H9 (cell line): ENCODE data around the gene DHRS13. TPM values are rescaled to one million over a fixed set of nuclear protein-coding genes. Genes with fewer than 3 reads are reported as not detected.

Source experiments
- DNase-seq: peaks from one replicate; pipeline ENCODE4 v3.0.0-alpha.2; 2017
- H2AFZ ChIP-seq: one replicate; pipeline ENCODE4 v1.6.1; 2013; ENCODE audit warnings: mild to moderate bottlenecking, low read length, control low read depth, moderate library complexity
- H2AK5ac ChIP-seq: 2 replicates; pipeline ENCODE4 v1.6.1; 2013; ENCODE audit warnings: low read length, control low read depth, mixed read lengths; ENCODE audit not compliant: insufficient read length
- H2BK120ac ChIP-seq: one replicate; pipeline ENCODE4 v1.6.1; 2013; ENCODE audit warnings: low read depth, mild to moderate bottlenecking, low read length, control low read depth, inconsistent platforms; ENCODE audit not compliant: poor library complexity, severe bottlenecking
- H2BK12ac ChIP-seq: 2 replicates; pipeline ENCODE4 v1.6.1; 2013; ENCODE audit warnings: low read length, control low read depth, mixed read lengths, low read depth; ENCODE audit not compliant: insufficient read length
- H2BK15ac ChIP-seq: 2 replicates; pipeline ENCODE4 v1.6.1; 2013; ENCODE audit warnings: low read depth, low read length, control low read depth
- H2BK20ac ChIP-seq: one replicate; pipeline ENCODE4 v1.6.1; 2013; ENCODE audit warnings: low read depth, mild to moderate bottlenecking, low read length, control low read depth, inconsistent platforms; ENCODE audit not compliant: poor library complexity, severe bottlenecking
- H2BK5ac ChIP-seq: 2 replicates; pipeline ENCODE4 v1.6.1; 2013; ENCODE audit warnings: low read length, control low read depth, mixed read lengths; ENCODE audit not compliant: insufficient read length
- H3K14ac ChIP-seq: 2 replicates; pipeline ENCODE4 v1.6.1; 2013; ENCODE audit warnings: low read length, control low read depth; ENCODE audit not compliant: insufficient read depth
- H3K18ac ChIP-seq: 2 replicates; pipeline ENCODE4 v1.6.1; 2013; ENCODE audit warnings: low read depth, mild to moderate bottlenecking, mixed read lengths, low read length, control low read depth; ENCODE audit not compliant: insufficient read length
- H3K23ac ChIP-seq: 2 replicates; pipeline ENCODE4 v1.6.1; 2013; ENCODE audit warnings: low read length, control low read depth, mixed read lengths, low read depth; ENCODE audit not compliant: insufficient read length
- H3K23me2 ChIP-seq: 2 replicates; pipeline ENCODE4 v1.6.1; 2013; ENCODE audit warnings: low read depth, mild to moderate bottlenecking, mixed read lengths, low read length, control low read depth; ENCODE audit not compliant: insufficient read length, poor library complexity, severe bottlenecking
- H3K27ac ChIP-seq: 2 replicates; pipeline ENCODE4 v1.5.1; 2013; ENCODE audit warnings: low read length, control low read depth, mixed read lengths, low read depth; ENCODE audit not compliant: insufficient read length
- H3K27me3 ChIP-seq: 2 replicates; pipeline ENCODE4 v1.6.1; 2013; ENCODE audit warnings: low read length, control low read depth, inconsistent platforms; ENCODE audit not compliant: insufficient read depth
- H3K4ac ChIP-seq: 2 replicates; pipeline ENCODE4 v1.6.1; 2013; ENCODE audit warnings: low read depth, mild to moderate bottlenecking, control low read depth, inconsistent platforms, low read length, moderate library complexity
- H3K4me1 ChIP-seq: 2 replicates; pipeline ENCODE4 v1.6.1; 2013; ENCODE audit warnings: low read length, control low read depth, inconsistent platforms; ENCODE audit not compliant: insufficient read depth
- H3K4me2 ChIP-seq: 2 replicates; pipeline ENCODE4 v1.6.1; 2013; ENCODE audit warnings: low read length, control low read depth, mixed read lengths; ENCODE audit not compliant: insufficient read length, insufficient read depth
- H3K56ac ChIP-seq: 2 replicates; pipeline ENCODE4 v1.6.1; 2013; ENCODE audit warnings: low read depth, mild to moderate bottlenecking, mixed read lengths, low read length, control low read depth; ENCODE audit not compliant: insufficient read length
- H3K79me1 ChIP-seq: 2 replicates; pipeline ENCODE4 v1.6.1; 2013; ENCODE audit warnings: low read depth, mild to moderate bottlenecking, moderate library complexity, low read length, control low read depth, inconsistent platforms; ENCODE audit not compliant: insufficient read depth, poor library complexity, severe bottlenecking
- H3K79me2 ChIP-seq: 2 replicates; pipeline ENCODE4 v1.6.1; 2013; ENCODE audit warnings: low read length, control low read depth, inconsistent platforms; ENCODE audit not compliant: insufficient read depth
- H3K9ac ChIP-seq: 2 replicates; pipeline ENCODE4 v1.6.1; 2013; ENCODE audit warnings: low read length, control low read depth, mixed read lengths; ENCODE audit not compliant: insufficient read length; ENCODE audit errors: extremely low read depth
- H3K9me3 ChIP-seq: one replicate; pipeline ENCODE4 v1.6.1; 2013; ENCODE audit warnings: low read depth, low read length, inconsistent platforms; ENCODE audit not compliant: control insufficient read depth
- H3T11ph ChIP-seq: one replicate; pipeline ENCODE4 v1.6.1; 2013; ENCODE audit warnings: mild to moderate bottlenecking, low read length, control low read depth, inconsistent platforms
- H4K20me1 ChIP-seq: one replicate; pipeline ENCODE4 v1.6.1; 2013; ENCODE audit not compliant: control insufficient read depth, insufficient read length, insufficient read depth
- H4K5ac ChIP-seq: 2 replicates; pipeline ENCODE4 v1.6.1; 2013; ENCODE audit warnings: low read depth, mild to moderate bottlenecking, mixed read lengths, low read length, control low read depth; ENCODE audit not compliant: insufficient read length
- H4K8ac ChIP-seq: replicated peaks from 2 replicates; pipeline ENCODE4 v1.6.1; 2013; ENCODE audit warnings: low read length, control low read depth, mixed read lengths, low read depth; ENCODE audit not compliant: insufficient read length
- H4K91ac ChIP-seq: 2 replicates; pipeline ENCODE4 v1.6.1; 2013; ENCODE audit warnings: low read depth, mild to moderate bottlenecking, moderate library complexity, mixed read lengths, low read length, control low read depth; ENCODE audit not compliant: insufficient read length
- H3K27ac Mint-ChIP-seq, 3 experiments: 2 replicates in 2 of 3; 3 replicates in 1 of 3; pipeline ENCODE4 v1.8.0; 2020 to 2021; ENCODE audit warnings: mixed read lengths in 3 of 3, mild to moderate bottlenecking in 1 of 3, moderate library complexity in 1 of 3
- H3K27me3 Mint-ChIP-seq: 2 replicates; pipeline ENCODE4 v1.8.0; 2021; ENCODE audit warnings: low read depth, mild to moderate bottlenecking, moderate library complexity, mixed read lengths
- H3K36me3 Mint-ChIP-seq, 3 experiments: 2 replicates in 2 of 3; 3 replicates in 1 of 3; pipeline ENCODE4 v1.8.0; 2020 to 2021; ENCODE audit warnings: low read depth in 3 of 3, mixed read lengths in 3 of 3; ENCODE audit not compliant: insufficient read depth in 1 of 3
- H3K4me1 Mint-ChIP-seq, 2 experiments: 2 replicates each; pipeline ENCODE4 v1.8.0; 2020; ENCODE audit warnings: mixed read lengths in 2 of 2
- H3K4me3 Mint-ChIP-seq, 2 experiments: 2 replicates in 1 of 2; 3 replicates in 1 of 2; pipeline ENCODE4 v1.8.0; 2020 to 2021; ENCODE audit warnings: mild to moderate bottlenecking in 2 of 2, mixed read lengths in 2 of 2, moderate library complexity in 1 of 2
- H3K9me3 Mint-ChIP-seq, 2 experiments: 2 replicates in 1 of 2; 3 replicates in 1 of 2; pipeline ENCODE4 v1.8.0; 2020; ENCODE audit warnings: mild to moderate bottlenecking in 2 of 2, mixed read lengths in 2 of 2, moderate library complexity in 1 of 2
- CTCF ChIP-seq: fragments of 200-600 bp; sonication (generic); conservative IDR thresholded peaks from 3 replicates; pipeline ENCODE4 v1.8.0; 2021; ENCODE audit warnings: antibody characterized with exemption, mild to moderate bottlenecking
- WGBS: extraction: QIAGEN DNeasy Blood & Tissue Kit; methylation state at CpG from one replicate; pipeline ENCODE4 v1.1.7; 2013; ENCODE audit warnings: missing lambda C conversion rate, low lambda C conversion rate, mixed read lengths; ENCODE audit not compliant: insufficient read length; ENCODE audit errors: extremely low coverage; 5-methylcytosine and 5-hydroxymethylcytosine counted together
- total RNA-seq: library from RNA; stranded (reverse); gene quantifications from 2 replicates; pipeline ENCODE4 v1.2.1, GENCODE V29; 2021

DHRS13 gene
- total RNA-seq, 1 experiment from 2014 or later = 29.6 TPM

DNA sequence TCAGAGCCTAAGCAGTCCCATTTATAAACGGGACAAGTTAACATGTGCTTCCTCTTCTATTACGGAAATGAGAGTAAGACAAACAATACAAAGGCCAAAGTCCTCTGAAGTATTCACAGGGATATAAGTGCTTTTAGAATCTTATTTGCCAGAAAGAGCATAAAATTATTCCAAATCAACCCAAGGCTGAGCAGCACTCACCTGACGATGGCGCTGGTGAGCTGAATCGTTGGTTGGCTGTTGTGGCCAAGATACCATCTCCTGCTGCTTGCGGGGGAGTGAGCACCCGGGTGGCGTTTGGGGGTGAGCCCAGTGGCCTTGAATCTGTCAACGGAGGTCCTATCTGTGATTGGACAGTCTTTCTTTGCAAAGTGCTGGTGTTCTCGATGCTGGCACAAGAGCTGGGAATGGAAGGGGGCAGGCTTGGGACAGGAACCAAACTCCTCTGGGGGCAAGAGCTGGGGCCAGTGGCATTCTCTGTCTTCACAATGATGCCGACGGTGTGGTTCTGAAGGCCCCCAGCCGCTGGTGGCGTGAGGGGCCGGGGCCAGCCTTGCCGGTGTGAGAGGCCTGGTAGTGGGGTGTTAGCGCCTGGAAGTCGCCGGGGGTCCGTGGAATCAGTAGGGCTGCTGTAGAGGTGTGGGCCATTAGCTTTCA is 9.5 kb upstream of the DHRS13 start:
- Mint-ChIP-seq H3K27me3 (no peaks in the 10 kb centered on the region), H3K4me3 (no peak overlapping the region), H3K27ac (peak overlapping the region in 2 of 3 experiments; percentile 68 to 86; a peak in 3 of 7 replicates), H3K36me3 (peaks cover 79 to 95% (median 93%) of the 10 kb centered on the region in 3 experiments), H3K9me3 (no peaks in the 10 kb centered on the region), H3K4me1 (peaks cover 14 to 23% of the 10 kb centered on the region in 2 experiments)
- WGBS = no CpG with 5 or more reads among the region's 20 CpGs
- Histone ChIP-seq H3K27me3 (no peaks in the 10 kb centered on the region), H3K18ac (no peak overlapping the region), H3K9ac (no peak overlapping the region), H4K20me1 (no peaks in the 10 kb centered on the region), H2BK12ac (no peak overlapping the region), H2BK5ac (no peak overlapping the region), H3K4me2 (no peak overlapping the region), H4K5ac (no peak overlapping the region), H3K27ac (no peak overlapping the region), H3K56ac (no peak overlapping the region), H3K23ac (no peak overlapping the region), H2AFZ (no peak overlapping the region), H3K4ac (no peak overlapping the region), H4K91ac (no peak overlapping the region), H3K23me2 (no peaks in the 10 kb centered on the region), H3K79me2 (no peaks in the 10 kb centered on the region), H3K79me1 (no peaks in the 10 kb centered on the region), H2BK120ac (no peak overlapping the region), H2AK5ac (no peak overlapping the region), H3K4me1 (peaks cover 5% of the 10 kb centered on the region; the same call in 1 of the 2 replicates), H4K8ac (no peak overlapping the region), H3T11ph (no peak overlapping the region), H2BK20ac (no peak overlapping the region), H3K9me3 (no peaks in the 10 kb centered on the region), H2BK15ac (no peak overlapping the region), H3K14ac (no peak overlapping the region)
- DNase-seq = no peak
- TF ChIP-seq CTCF = peak; percentile 60; the same call in 2 of the 3 replicates
